ENCODE data around the gene NFXL1.

DNA sequence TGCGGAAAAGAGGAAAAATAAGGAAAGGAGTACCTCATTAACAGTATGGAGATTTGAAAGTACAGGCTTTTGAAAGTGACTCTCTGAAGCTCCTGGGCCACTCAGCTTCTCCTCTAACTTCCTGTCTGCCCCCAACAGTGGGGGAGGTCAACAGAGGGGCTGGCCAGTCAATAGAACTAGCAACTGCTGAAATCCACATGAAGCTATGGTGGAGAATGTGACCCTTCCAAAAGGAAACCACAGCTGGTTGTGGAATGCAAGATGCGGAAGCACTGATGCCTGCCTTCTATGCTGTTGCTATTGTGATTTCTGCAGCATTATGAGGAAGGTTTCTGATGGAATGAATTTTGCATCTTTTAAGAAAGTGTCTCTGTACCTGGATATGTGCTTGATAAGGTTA is 78.9 kb downstream of the NFXL1 start:
- TF ChIP-seq EZH2 (IDR thresholded peaks at IDR 0.05; ENCODE audit: borderline replicate concordance, insufficient read depth, low read depth, low read length, poor library complexity, severe bottlenecking), result no peak
- TF ChIP-seq, protein P1, sequence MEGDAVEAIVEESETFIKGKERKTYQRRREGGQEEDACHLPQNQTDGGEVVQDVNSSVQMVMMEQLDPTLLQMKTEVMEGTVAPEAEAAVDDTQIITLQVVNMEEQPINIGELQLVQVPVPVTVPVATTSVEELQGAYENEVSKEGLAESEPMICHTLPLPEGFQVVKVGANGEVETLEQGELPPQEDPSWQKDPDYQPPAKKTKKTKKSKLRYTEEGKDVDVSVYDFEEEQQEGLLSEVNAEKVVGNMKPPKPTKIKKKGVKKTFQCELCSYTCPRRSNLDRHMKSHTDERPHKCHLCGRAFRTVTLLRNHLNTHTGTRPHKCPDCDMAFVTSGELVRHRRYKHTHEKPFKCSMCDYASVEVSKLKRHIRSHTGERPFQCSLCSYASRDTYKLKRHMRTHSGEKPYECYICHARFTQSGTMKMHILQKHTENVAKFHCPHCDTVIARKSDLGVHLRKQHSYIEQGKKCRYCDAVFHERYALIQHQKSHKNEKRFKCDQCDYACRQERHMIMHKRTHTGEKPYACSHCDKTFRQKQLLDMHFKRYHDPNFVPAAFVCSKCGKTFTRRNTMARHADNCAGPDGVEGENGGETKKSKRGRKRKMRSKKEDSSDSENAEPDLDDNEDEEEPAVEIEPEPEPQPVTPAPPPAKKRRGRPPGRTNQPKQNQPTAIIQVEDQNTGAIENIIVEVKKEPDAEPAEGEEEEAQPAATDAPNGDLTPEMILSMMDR (IDR thresholded peaks at IDR 0.05), result no peak
